HEK293 (cell line): Measurements from ENCODE around the gene SERPINA1.

Experiments
- CTCF ChIP-seq: fragments of 450-650 bp; formaldehyde crosslinking; IDR thresholded peaks from 2 replicates; pipeline ENCODE4 v1.5.1; 2016; ENCODE audit warnings: missing biosample characterization, missing genetic modification characterization
- KLF1 ChIP-seq: fragments of 450-650 bp; formaldehyde crosslinking; IDR thresholded peaks from 2 replicates; pipeline ENCODE4 v1.5.1; 2016; ENCODE audit warnings: missing biosample characterization, missing genetic modification characterization
- PRDM6 ChIP-seq: fragments of 450-650 bp; formaldehyde crosslinking; IDR thresholded peaks from 2 replicates; pipeline ENCODE4 v1.5.1; 2017; ENCODE audit warnings: missing biosample characterization, missing genetic modification characterization
- SP2 ChIP-seq: fragments of 450-650 bp; formaldehyde crosslinking; IDR thresholded peaks from 2 replicates; pipeline ENCODE4 v1.5.1; 2016; ENCODE audit warnings: missing biosample characterization, missing genetic modification characterization
- ZBTB49 ChIP-seq: fragments of 450-650 bp; formaldehyde crosslinking; IDR thresholded peaks from 2 replicates; pipeline ENCODE4 v1.5.1; 2016; ENCODE audit warnings: missing biosample characterization, missing genetic modification characterization, low read depth
- ZBTB8A ChIP-seq: fragments of 450-650 bp; formaldehyde crosslinking; IDR thresholded peaks from 2 replicates; pipeline ENCODE4 v1.5.1; 2016; ENCODE audit warnings: missing biosample characterization, missing genetic modification characterization
- ZFP41 ChIP-seq: fragments of 450-650 bp; formaldehyde crosslinking; IDR thresholded peaks from 2 replicates; pipeline ENCODE4 v1.5.1; 2016; ENCODE audit warnings: missing biosample characterization, missing genetic modification characterization, borderline replicate concordance
- ZNF223 ChIP-seq: fragments of 450-650 bp; formaldehyde crosslinking; IDR thresholded peaks from 2 replicates; pipeline ENCODE4 v1.5.1; 2016; ENCODE audit warnings: missing biosample characterization, missing genetic modification characterization
- ZNF354C ChIP-seq: fragments of 450-650 bp; formaldehyde crosslinking; IDR thresholded peaks from 2 replicates; pipeline ENCODE4 v1.5.1; 2016; ENCODE audit warnings: missing biosample characterization, missing genetic modification characterization, low read depth, borderline replicate concordance
- ZNF544 ChIP-seq: fragments of 450-650 bp; formaldehyde crosslinking; IDR thresholded peaks from 2 replicates; pipeline ENCODE4 v1.5.0; 2017; ENCODE audit warnings: missing biosample characterization, missing genetic modification characterization
- ZNF548 ChIP-seq: fragments of 450-650 bp; formaldehyde crosslinking; IDR thresholded peaks from 2 replicates; pipeline ENCODE4 v1.5.1; 2016; ENCODE audit warnings: missing biosample characterization, missing genetic modification characterization
- ZNF629 ChIP-seq: fragments of 450-650 bp; formaldehyde crosslinking; IDR thresholded peaks from 2 replicates; pipeline ENCODE4 v1.5.1; 2017; ENCODE audit warnings: missing biosample characterization, missing genetic modification characterization
- ZNF776 ChIP-seq: fragments of 450-650 bp; formaldehyde crosslinking; IDR thresholded peaks from 2 replicates; pipeline ENCODE4 v1.5.0; 2017; ENCODE audit warnings: missing biosample characterization, missing genetic modification characterization, borderline replicate concordance
- ZNF830 ChIP-seq: fragments of 450-650 bp; IDR thresholded peaks from 2 replicates; pipeline ENCODE4 v1.5.0; 2018; ENCODE audit warnings: missing biosample characterization, missing genetic modification characterization, low read depth, mild to moderate bottlenecking, moderate library complexity

DNA sequence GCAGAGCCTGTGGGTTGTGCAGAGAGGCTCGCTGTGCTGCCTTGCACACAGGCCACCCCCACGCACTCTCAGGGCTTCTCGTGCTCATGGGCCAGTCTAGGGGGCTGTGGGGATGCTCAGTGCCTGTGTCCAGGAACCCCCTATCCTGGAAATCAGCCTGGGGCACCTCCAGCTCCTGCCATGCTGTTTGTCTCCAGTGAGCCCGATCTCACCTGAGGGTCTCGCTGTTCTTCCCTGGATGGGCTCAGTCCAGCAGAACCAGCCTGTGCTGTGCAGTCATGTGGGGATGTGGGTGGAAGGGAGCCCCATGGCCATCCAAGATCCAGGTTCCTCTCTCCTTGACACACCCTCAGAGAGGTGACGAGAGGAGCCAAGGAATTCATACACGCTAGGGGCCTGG is 26.7 kb downstream of the SERPINA1 start:
- TF ChIP-seq ZNF544 (tag by site-specific recombination): no peak
- TF ChIP-seq ZNF830 (tag by site-specific recombination): no peak
- no peak for TF ChIP-seq CTCF
- TF ChIP-seq ZNF354C (tag by site-specific recombination): no peak
- TF ChIP-seq ZBTB49 (tag by site-specific recombination): no peak
- TF ChIP-seq SP2 (tag by site-specific recombination): no peak
- no peak for TF ChIP-seq KLF1 (tag by site-specific recombination)
- TF ChIP-seq ZNF548 (tag by site-specific recombination): no peak
- TF ChIP-seq ZNF776 (tag by site-specific recombination): no peak
- TF ChIP-seq ZBTB8A (tag by site-specific recombination): no peak
- TF ChIP-seq ZFP41 (tag by site-specific recombination): no peak
- TF ChIP-seq ZNF223 (tag by site-specific recombination): no peak
- no peak for TF ChIP-seq PRDM6 (tag by site-specific recombination)
- TF ChIP-seq ZNF629: no peak
